Stimulated activated CD8-positive, alpha-beta memory T cell treated with anti-CD3 and anti-CD28 coated beads, Interleukin-15, amount 100 ng/mL, for 4 hours (primary cell): ENCODE results near the gene TEAD1.

ENCODE experiments used
- DNase-seq, 2 donors: peaks; one replicate each; pipeline ENCODE4 v3.0.0-alpha.2; 2020; ENCODE audit warnings: low read depth in 2 of 2

The TEAD1 gene

DNA sequence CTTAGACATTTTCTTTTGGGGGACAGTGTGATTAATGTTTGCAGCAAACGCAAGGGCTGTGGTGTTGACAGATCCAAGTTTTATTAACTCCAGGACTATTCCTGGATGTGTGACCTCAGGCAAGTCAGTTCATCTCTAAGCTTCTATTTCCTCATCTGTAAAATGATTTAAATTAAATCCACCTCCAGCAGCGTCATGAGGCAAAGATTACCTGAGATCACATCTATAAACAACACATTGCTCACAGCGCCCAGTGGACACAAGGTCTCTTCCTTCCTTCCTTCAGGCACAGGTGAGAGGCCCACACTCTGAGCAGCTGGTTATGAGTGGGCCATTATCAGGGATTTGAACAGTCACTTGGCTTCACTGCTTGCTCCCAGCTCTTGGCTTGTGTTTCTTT is 223.6 kb downstream of the TEAD1 start:
- DNase-seq = no peak

DNA sequence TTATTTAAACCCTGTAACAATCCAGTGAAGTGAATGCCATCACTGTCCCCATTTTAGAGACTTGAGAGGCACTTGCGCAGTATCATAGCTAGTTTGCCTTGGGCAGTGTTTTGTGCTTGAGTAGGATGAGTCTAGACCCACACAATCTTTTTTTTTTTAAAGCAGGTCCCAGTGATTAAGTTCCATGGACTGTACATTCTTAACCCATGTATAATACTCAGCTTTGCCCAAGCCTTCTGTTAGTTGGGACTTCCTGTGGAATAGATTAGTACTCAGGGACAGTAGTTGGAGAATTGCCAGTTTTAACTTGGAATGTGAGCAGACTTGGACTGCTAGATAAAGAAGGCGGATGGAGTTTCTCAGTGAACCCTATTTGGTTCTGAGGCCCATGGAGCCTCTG is 226.3 kb downstream of the TEAD1 start:
- no peak for DNase-seq

DNA sequence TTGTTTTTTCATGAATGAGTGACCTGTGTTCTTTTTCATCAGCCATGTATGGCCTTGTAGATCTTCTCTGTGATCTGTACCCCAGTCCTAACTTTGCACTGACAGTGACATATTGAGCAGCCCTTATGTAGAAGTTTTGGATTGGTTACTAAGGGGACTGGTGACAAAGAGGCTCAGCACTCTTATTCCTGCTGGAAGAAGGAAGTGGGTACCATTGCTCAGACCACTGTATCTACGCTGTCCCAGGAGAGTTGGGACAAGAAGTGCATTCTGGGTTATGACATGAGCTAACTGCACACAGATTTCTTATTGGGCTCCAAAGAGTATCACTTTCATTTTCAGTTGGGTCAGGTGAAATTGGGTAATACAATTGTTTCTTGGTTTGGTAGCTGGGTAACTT is 227.1 kb downstream of the TEAD1 start:
- no peak for DNase-seq

DNA sequence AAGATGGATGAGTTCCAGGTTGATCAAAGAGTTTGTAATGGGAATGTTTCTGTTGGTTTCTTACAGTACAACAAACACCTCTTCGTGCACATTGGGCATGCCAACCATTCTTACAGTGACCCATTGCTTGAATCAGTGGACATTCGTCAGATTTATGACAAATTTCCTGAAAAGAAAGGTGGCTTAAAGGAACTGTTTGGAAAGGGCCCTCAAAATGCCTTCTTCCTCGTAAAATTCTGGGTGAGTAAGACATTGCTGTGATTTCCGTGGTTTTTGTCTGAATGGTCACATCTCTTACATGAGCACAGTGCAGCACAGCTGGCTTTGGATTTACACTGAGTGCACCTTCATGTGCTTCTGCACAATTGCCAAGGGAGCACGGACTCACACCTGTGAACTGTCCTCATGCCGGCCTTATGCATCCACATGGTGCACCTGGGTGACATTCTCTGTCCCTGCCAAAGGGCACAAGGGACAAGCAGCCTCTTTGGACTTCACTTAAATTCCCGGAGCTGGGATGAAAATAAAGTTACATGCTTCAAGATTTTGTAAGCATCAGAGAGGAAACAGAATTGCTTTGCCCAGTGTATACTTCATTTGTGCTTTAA is 227.8 kb downstream of the TEAD1 start:
- no peak for DNase-seq

DNA sequence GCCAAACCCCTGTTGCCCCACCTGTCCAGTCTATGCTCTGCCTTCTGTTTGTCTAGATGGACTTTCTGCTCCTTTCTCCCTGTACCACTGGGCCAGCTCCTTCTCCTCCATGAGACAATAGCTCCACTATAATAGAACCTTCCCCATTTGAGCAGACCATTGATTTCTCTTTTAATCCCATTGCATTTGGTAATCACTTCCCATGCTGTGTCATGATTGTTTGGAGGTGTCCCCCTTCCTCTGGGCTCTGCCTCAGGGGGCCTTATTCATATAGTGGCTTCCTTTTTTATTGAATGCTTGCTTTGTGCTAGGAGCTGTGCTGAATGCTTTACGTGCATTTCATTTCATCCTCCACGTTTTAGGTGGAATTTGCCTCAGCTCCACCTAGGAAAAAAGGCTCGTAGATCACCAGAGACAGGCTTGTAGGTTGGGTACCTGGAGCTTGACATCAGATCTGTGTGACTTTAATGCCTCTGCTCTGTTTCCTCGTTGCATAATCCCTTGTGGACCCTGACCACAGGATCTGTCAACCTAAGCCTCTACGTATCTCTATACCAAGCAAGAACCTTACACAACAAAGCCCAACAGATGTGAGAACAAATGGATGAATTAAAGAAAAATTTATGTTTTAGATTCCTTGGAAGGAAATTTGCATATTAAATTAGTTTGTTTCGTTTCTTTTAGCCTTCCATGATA is 228.7 kb downstream of the TEAD1 start:
- DNase-seq = no peak

DNA sequence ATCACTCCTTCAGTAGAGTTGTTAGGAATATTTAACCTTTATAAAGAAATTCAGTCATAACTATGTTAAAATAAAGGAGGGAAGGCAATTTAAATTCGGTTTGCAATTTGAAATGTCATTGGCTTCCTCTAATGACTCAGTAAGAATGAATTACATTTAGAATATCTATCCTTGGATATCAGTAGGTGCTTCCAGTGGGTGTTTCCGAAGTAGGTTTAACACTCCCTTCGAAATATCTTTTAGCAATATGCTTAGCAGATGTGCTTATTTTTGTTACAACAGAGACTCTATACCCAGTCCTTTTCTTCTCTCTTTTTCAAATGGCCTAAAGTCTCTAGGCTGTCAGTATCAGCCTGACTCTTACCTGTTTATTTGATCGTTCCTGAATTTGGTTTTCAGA is 231.2 kb downstream of the TEAD1 start:
- DNase-seq = no peak

DNA sequence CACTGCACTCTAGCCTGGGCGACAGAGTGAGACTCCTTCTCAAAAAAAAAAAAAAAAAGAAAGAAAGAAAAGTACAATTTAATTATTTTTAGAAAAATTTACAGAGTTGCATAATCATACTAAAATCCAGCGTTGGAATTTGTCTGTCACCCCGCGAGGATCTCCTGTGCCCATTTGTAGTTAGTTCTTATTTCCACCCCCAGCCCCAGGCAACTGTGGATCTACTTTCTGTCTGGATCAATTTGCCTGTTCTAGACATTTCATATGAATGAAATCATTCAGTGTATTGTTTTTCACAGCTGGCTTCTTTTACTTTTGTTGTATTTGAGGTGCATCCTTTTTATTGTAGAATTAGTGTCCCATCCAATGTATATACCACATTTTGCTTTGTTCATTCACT is 232.3 kb downstream of the TEAD1 start:
- no peak for DNase-seq

DNA sequence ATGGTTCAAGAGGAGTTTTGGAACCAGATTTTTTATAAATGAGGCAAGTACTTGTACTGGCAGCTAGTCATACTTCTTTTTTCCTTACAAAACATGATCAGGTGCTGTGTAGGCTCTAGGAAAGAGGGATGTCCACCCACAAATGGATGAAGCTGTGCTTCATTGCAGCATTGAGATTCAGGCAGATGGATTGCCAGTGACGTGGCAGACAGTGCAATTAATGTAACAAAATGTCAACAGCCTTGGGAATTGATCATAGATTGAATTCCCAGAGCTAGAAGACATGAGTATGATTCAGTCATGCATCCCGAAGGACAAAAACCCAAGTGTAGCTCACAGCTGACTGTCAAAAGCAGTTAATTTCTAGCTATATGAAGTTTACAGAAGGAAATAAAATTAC is 235.7 kb downstream of the TEAD1 start:
- no peak for DNase-seq

DNA sequence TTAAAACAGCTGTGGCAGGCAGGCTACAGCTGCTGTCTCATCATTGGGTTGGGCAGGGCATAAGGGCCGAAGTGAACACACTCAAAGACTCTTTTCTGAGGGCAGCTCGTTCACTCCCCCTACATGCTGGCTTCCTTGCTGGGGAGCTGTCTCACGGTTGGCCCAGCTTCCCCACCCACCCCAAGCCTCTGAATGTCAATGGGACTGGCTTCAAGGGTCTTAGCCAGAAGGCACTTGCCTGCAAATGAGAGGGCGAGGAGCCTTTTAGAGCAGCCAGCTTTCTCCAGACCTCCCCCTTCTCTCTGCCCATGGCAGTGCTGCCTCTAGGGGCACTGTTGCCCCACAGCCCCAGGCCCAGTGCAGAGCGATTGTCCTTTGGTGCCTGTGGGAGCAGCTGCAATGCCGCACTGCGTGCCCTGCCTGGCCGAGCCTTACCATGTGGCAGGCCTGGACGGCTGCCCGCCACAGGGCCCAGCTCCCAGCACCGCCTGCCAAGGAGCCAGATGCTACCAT is 240.2 kb downstream of the TEAD1 start:
- no peak for DNase-seq

DNA sequence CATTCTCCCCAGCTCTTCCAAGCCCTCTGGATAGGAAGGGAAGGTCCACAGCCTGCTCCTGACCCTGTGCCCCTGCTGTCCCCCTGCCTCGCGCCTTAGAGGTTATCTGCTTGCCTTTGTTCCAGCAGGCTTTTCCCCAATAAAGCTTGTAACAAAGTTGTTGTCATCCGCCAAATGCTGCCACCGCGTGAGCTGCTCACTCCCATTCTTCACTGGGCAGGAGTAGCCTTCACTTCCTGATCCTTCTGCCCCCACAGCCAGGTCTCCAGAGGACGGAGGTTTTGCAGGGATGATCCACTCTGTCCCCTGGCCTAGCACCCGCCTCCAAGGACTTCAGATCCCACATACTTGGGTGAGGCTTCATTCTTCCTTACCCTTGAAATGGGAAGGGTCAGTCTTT is 240.9 kb downstream of the TEAD1 start:
- no peak for DNase-seq

DNA sequence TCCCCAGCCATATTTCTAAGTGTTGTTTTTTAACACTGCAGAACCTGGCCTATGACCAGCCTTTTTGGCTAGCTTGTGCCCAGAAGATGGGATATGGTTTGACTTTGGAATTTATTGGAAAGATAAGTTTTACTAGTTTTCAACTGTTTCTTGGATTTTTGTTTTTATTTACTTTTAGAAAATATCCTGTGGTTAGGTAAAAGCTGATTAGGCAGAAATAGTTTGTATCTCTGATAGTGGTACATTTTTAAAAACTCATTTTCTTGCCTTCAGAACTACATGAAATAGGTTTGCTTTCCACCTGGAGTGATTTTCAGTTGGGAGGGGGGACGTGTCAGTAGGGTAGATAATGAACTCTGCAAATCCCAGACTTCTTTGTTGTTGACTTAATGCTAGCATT is 243.6 kb downstream of the TEAD1 start:
- DNase-seq = no peak

DNA sequence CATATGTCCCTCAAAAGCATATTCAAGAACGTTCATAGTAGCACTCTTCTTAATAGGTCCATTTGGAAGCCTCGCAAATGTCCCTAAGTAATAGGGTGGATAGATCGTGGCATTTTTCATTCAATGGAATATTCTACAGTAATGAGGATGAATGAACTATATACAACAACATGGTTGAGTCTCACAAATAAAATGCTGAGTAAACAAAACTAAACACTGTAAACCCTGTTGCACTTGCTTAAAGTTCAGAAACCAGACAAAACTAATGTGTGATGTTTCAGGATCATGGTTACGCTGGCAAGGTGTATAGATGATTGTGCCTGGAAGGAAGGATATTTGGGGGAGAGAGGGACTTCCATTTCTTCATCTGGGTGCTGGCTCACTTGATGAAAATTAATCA is 244.4 kb downstream of the TEAD1 start:
- no peak for DNase-seq

DNA sequence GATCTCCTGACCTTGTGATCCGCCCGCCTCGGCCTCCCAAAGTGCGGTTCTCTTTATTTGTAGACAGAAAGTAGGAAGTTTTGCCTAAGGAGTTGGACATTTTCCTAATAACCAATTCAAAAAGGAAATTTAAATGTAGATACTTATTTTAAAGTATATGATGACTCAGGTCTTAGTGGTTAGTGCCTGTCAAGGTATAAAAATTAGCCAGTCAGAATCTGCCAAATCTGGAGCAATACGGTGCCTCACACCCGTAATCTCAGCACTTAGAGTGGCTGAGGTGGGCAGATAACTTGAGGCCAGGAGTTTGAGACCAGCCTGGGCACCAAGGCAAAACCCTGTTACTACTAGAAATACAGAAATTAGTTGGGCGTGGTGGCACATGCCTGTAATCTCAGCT is 248.2 kb downstream of the TEAD1 start:
- DNase-seq = no peak

DNA sequence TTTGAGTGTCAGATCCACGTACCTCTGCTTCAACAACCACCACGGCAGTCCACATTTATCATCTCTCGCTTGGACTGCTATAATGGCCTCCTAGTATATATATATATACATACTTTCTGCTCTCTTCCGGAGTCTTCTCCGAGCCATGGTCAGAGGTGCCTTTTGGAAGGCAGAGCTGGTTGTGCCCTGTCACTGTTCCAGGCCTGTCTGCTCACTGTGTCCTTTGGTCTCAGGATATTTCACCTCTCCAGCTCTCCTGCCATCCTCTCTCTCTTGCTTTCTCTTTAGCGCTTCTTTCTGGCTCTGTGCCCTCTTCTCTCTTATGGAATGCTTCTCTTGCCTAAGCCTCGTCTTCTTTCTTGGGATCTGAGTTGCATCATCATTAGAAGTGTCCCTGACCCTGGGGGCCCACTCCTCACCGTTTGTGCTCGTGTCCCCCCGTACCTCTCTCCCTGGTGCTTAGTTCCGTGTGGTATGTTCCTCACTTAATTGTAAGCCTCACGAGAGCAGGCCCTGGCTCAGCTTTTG is 248.8 kb downstream of the TEAD1 start:
- no peak for DNase-seq

DNA sequence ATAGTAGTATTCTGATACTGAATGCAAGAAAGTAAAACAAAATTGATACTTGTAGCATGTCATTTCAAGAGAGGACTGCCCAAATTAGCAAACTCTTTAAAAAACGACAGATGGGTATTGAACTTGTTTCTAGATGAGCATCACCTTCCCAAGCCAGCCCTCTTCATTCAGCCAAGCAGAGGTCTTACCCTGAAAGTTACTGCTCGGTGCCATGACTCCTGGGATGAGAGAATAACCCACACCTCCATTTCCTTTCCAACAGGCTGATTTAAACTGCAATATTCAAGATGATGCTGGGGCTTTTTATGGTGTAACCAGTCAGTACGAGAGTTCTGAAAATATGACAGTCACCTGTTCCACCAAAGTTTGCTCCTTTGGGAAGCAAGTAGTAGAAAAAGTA is 250.4 kb downstream of the TEAD1 start:
- no peak for DNase-seq

DNA sequence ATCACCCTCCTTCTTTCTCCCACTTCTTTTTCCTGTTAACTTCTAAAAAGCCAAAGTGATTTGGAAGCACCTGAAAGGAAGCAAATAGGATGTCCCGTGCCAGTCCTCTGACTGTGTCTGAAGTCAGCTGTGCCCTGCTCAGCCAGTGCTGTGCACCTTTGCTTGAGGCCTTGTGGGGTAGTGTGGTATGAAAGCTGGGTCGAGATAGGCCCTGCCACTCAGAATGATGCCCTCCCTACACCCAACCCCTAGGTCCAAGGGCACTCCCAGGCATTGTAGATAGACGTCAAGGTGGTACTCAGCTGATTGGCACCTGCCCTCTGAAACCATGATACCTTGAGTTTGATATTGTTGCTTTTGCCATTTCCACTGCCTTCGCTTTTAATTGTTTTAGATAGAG is 251.3 kb downstream of the TEAD1 start:
- no peak for DNase-seq

DNA sequence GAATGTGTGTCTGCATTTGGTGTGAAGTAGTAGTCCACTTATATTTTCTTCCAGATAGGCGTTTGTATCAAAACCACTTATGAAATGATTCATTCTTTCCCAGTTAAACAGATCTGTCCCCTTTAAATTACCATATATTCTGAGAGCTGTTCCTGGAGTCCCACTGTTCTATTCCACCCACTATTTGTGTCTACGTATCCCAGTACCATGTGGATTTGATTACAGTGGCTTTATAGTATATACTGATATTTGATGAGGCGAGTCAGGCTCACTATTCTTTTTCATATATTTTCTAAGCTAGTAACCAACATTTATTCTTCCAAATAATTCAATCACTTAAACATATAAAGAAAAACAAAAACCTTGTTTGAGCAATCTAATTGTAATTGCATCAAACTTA is 253.0 kb downstream of the TEAD1 start:
- no peak for DNase-seq

DNA sequence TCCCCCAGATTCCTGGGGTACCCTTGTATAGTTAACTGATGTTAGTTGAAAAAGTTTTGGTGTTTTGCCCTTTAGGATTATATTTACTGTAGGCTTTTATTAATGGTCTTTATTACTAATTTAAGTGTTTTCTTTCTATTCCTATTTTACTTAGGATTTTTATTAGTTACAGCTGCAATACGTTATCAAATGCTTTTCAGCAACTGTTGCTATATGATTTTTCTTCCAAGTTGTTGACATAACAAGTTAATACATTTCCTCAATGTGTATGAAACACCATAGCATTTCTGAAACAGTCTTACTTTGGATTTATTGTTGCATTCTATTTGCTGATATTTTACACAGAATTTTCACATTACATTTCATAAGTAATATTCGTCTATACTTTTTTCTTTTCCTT is 253.7 kb downstream of the TEAD1 start:
- no peak for DNase-seq

DNA sequence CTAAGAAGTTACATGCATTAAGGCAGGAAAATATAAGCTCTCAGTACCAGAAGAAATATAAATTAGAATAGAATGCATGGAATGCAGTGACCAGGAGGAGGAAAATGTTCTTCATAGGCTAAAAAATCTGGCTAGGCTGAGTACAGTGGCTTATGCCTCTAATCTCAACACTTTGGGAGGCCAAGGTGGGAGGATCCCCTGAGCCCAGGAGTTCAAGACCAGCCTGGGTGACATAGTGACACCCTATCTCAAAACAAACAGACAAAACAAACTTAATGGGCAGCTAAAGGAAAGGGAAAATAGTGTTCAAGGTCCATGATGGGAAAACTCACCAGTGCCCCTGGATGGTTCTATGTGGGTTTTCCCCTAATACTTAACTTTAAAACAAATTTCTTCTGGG is 256.6 kb downstream of the TEAD1 start:
- no peak for DNase-seq

DNA sequence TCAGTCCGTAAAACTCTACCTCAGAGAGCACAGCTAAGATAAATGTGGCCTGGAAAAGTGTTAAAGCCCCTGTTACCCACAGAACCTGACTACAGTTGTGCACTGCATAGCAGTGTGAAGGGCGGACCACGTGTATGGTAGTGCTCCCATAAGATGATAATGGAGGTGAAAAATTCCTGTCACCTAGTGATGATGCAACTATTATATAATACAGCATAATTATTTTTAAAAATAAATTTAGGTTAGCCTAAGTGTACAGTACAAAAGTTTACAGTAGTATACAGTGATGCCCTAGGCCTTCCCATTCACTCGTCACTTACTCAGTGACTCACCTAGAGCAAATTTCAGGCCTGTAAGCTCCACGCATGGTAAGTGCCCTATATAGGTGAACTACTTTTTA is 258.3 kb downstream of the TEAD1 start:
- DNase-seq = no peak

DNA sequence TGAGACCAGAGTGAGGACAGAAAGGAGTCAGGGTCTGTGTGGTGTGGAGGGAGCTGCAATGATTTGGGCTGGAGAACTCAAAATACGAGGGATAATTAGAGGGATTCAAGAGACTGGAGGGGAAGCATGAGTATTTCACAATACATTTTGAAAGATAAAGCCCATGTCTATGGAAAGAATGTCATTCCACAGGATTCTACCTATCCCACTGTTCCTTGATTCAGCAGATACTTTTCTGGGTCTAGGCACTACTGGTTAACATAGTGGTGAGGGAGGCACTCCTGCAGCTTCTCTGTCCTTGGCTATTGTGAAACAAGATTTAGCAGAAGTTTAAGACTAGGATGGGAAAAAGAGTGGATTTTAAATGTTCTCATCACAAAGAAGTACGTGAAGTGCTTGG is 262.0 kb downstream of the TEAD1 start:
- no peak for DNase-seq

DNA sequence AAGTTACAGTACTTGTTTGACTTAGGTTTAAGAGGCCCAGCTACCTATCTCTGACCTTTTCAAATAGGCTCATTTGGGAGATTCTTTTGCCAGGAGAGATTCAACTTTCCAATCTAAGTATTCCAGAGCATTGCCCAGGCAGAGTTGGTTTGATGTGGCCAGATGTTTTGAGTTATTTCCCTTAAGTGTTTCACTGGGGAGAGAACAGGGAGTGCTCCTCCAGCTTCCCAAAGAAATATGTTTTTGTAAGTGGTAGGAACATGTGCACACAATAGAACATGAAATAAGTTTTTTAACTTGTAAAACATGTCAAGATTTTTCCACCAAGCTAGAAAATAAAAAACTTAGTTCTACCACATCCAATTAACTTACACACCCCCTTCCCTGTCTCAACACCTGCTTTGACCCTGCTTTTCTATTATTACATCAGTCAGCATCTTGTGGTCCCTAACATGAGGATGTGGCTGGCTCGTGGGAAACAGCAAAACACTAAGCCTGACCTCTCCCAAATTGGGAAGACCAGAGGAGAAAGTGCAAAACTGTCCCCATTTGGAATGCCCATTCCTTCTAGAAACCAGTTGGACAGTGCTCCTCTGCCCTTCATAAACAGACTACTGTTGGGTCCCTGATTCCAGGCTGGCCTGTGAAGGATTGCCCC is 264.5 kb downstream of the TEAD1 start:
- no peak for DNase-seq

DNA sequence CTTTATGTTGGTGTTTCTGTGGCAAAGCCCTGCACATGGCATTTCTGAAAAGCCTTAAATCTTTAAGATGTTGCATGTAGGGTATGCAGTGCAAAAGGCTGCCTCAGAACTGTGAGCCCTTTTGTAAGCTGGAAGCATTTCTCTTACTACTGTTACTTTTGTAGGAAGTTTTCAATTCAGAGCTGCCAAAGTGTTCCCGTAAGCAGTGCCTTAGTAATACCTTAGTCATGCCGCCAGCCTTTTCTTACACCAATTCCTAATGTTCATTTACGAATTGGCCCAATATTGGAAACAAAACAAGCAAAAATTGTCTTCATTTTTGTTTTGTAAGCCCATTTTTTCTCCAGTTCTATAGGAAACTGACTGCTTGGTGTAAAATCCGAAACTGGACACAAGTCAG is 267.4 kb downstream of the TEAD1 start:
- no peak for DNase-seq
